BJ (cell line): ENCODE data around the gene FAM72A. TPM values are rescaled to one million over a fixed set of nuclear protein-coding genes. Genes with fewer than 3 reads are reported as not detected.

Source experiments
- CTCF ChIA-PET: fragments of 350-600 bp; formaldehyde crosslinking; extraction: SDS; loops from one replicate; lab custom pipeline; 2021; ENCODE audit warnings: antibody characterized with exemption, inconsistent platforms; lab: Yijun Ruan, JAX
- POLR2A ChIA-PET: fragments of 300-600 bp; sonication (Branson Sonifier 250); formaldehyde crosslinking; extraction: SDS; loops from one replicate; lab custom pipeline; 2021; ENCODE audit warnings: antibody characterized with exemption; lab: Charles Lee
- DNase-seq: peaks from one replicate; pipeline ENCODE4 v3.0.0-alpha.2; 2011; ENCODE audit warnings: low read depth
- H3K27me3 ChIP-seq: 2 replicates; pipeline ENCODE4 v1.6.0; 2011; ENCODE audit warnings: low read length; ENCODE audit not compliant: control insufficient read depth, insufficient read depth
- H3K36me3 ChIP-seq: 2 replicates; pipeline ENCODE4 v1.5.1; 2011; ENCODE audit warnings: low read length; ENCODE audit not compliant: control insufficient read depth, insufficient read depth
- H3K4me3 ChIP-seq: 2 replicates; pipeline ENCODE4 v1.5.1; 2011; ENCODE audit warnings: low read depth, mild to moderate bottlenecking, control low read depth, low read length
- CTCF ChIP-seq: IDR thresholded peaks from 2 replicates; pipeline ENCODE4 v1.5.1; 2011; ENCODE audit warnings: low read depth, mild to moderate bottlenecking, control low read depth, inconsistent platforms, low read length, moderate library complexity; ENCODE audit not compliant: insufficient read depth
- polyA plus RNA-seq: library from polyadenylated mRNA; depleted of rRNA; stranded (reverse); fragments of >200 nt; gene quantifications from 2 replicates; pipeline ENCODE4 v1.2.3, GENCODE V29; 2011; rRNA removed

FAM72A gene
- polyA plus RNA-seq, 1 experiment = 2.5 TPM

- Histone ChIP-seq H3K4me3 (no peak overlapping the region), H3K36me3 (no peaks in the 10 kb centered on the region), H3K27me3 (peaks cover 29% of the 10 kb centered on the region)
- ChIA-PET POLR2A (no interaction called here), CTCF (interaction anchor here (0.7 kb wide), 1 partner anchor 271 kb away, joined by 3 read pairs; no protein-coding TSS in a partner anchor)
- DNase-seq = no peak
- TF ChIP-seq CTCF = no peak
These were observed 58.0 kb downstream of the FAM72A start for GRCh38 chr1:206144605-206145004.

DNA sequence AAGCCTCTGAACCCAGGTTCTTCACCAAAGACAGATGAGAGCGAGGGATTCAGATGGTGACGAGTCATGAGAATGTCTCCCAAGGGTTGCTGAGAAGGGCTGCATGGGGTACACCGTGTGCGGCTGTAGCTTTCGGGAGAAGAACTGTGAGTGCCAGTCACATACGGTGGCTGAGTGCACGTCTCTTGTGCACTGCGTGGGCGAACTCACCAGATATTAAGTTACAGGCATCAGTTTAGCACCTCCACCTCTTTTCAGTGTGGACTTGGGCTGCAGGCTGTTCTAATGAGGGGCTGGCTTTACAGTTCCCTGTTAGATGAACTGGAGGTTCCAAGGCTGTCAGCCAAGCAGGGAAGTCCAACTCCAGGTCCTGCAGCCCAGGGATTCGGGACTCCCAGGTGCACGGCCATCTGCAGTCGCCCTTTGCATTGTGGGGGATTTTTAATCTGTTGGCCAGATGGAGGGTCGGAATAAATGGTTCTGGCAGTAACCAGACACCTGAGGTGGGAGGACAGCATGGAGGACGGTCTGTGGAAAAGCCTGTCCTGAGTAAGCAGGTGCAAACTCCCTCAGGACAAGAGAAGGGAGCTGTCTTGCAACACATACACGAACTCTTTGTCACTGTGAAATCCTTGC lies 59.0 kb downstream of the FAM72A start:
- H3K27me3 ChIP-seq = peaks cover 29% of the 10 kb centered on the region
- no peaks in the 10 kb centered on the region for H3K36me3 ChIP-seq
- POLR2A ChIA-PET = no interaction called here
- DNase-seq = no peak
- CTCF ChIA-PET = no interaction called here
- no peak overlapping the region for H3K4me3 ChIP-seq
- TF ChIP-seq CTCF = no peak

GRCh38 chr1:206142770-206143169 lies 59.9 kb downstream of the FAM72A start:
- no peak for TF ChIP-seq CTCF

DNA sequence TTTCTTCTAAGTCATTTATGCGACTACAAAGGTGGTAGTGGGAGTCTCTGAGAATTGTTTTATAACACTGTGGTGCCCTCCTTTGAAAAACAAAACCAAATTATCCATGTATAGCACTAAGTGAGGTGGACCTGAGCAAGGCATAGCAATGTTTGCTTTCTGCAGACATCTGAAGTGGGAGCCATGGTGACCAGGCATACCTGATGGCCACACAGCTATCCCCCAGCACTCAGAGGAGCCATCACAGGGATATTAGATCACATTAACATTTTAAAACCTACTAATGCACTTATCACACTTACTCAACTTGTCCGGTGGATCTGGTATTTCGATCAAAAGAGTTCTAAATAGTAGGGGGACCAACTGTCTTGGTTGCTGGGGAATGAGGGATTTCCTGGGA lies 60.6 kb downstream of the FAM72A start:
- ChIA-PET CTCF (no interaction called here), POLR2A (no interaction called here)
- TF ChIP-seq CTCF = no peak
- no peaks in the 10 kb centered on the region for H3K36me3 ChIP-seq
- H3K27me3 ChIP-seq = peaks cover 27% of the 10 kb centered on the region
- H3K4me3 ChIP-seq = no peak overlapping the region
- DNase-seq = no peak

More at GRCh38 chr1:206142770-206143169, 59.9 kb downstream of the FAM72A start:
- Histone ChIP-seq H3K4me3 (no peak overlapping the region), H3K36me3 (no peaks in the 10 kb centered on the region), H3K27me3 (peaks cover 30% of the 10 kb centered on the region)
- ChIA-PET POLR2A (no interaction called here), CTCF (no interaction called here)
- DNase-seq = no peak

- CTCF ChIA-PET = interaction anchor here (1.2 to 1.3 kb wide), 2 partner anchors 30 to 159 kb away, joined by 3 to 4 read pairs; no protein-coding TSS in a partner anchor
These were observed 66.4 kb downstream of the FAM72A start for GRCh38 chr1:206136241-206136640.

More at GRCh38 chr1:206136241-206136640, 66.4 kb downstream of the FAM72A start:
- H3K4me3 ChIP-seq = no peak overlapping the region
- POLR2A ChIA-PET = no interaction called here
- H3K36me3 ChIP-seq = no peaks in the 10 kb centered on the region
- peaks cover 17% of the 10 kb centered on the region for H3K27me3 ChIP-seq
- no peak for TF ChIP-seq CTCF
- DNase-seq = no peak

Other genes starting within 250 kb of the FAM72A start
- gene RAB7B, start 199.4 kb downstream of the FAM72A start, polyA plus RNA-seq = 9.1 and 11.3 TPM in 2 replicates
- not detected in 2 replicates for gene CTSE, start 178.9 kb downstream of the FAM72A start, polyA plus RNA-seq
- gene RHEX, start 149.7 kb downstream of the FAM72A start, polyA plus RNA-seq = not detected in 2 replicates
- not detected in 2 replicates for gene AVPR1B, start 85.5 kb downstream of the FAM72A start, polyA plus RNA-seq
- gene SRGAP2, start 702 bp upstream of the FAM72A start, polyA plus RNA-seq = 9.2 and 11.6 TPM in 2 replicates